NCI-H2196 (cell line): Measurements from ENCODE around the gene NEK1.

Experiments used
- DNase-seq: peaks from one replicate; lab custom pipeline; 2025; ENCODE audit not compliant: unreplicated experiment; lab: John Stamatoyannopoulos, UW

The NEK1 gene

GRCh38 chr4:169377367-169377766, 235.0 kb downstream of the NEK1 start:
- DNase-seq, result no peak

GRCh38 chr4:169376421-169376820, 236.0 kb downstream of the NEK1 start:
- no peak for DNase-seq

- DNase-seq, result no peak
These were observed 239.6 kb downstream of the NEK1 start for GRCh38 chr4:169372791-169373190.

- DNase-seq, result no peak
These were observed 242.7 kb downstream of the NEK1 start for GRCh38 chr4:169369634-169370033.

GRCh38 chr4:169367826-169368225, 244.6 kb downstream of the NEK1 start:
- DNase-seq, result no peak

GRCh38 chr4:169366821-169367220, 245.6 kb downstream of the NEK1 start:
- DNase-seq, result no peak

GRCh38 chr4:169362607-169363006, 249.8 kb downstream of the NEK1 start:
- DNase-seq, result no peak

- DNase-seq, result no peak
These were observed 250.6 kb downstream of the NEK1 start for GRCh38 chr4:169361756-169362155.

- DNase-seq, result no peak
These were observed 252.4 kb downstream of the NEK1 start for GRCh38 chr4:169359961-169360360.

- no peak for DNase-seq
These were observed 260.0 kb downstream of the NEK1 start for GRCh38 chr4:169352360-169352759.

GRCh38 chr4:169351872-169352271, 260.5 kb downstream of the NEK1 start:
- DNase-seq, result peak; percentile 48

GRCh38 chr4:169348541-169348940, 263.8 kb downstream of the NEK1 start:
- no peak for DNase-seq

GRCh38 chr4:169346840-169347239, 265.5 kb downstream of the NEK1 start:
- no peak for DNase-seq

GRCh38 chr4:169345316-169345721, 267.1 kb downstream of the NEK1 start:
- DNase-seq, result no peak
